DMS79 (cell line): Measurements from ENCODE around the gene PDXP.
A peak's percentile ranks its signal among the peaks of the same experiment; 100 is the strongest.
"Not testable (repeated sequence)": the region's sequence is repeated elsewhere in the genome, so short reads cannot be mapped to it uniquely, and the experiment has no call there.

ENCODE experiments used
- DNase-seq: peaks from one replicate; lab custom pipeline; 2025; lab: John Stamatoyannopoulos, UW

The PDXP gene

GRCh38 chr22:37658133-37659065 is at the start of gene PDXP:
TSS of gene PDXP (plus strand) at chr22:37658723. CDS start at chr22:37658783, 60 bp downstream.
- DNase-seq = peak; percentile 91

- no peak for DNase-seq
Observed at GRCh38 chr22:37609240-37610152, 49.0 kb upstream of the PDXP start.

- DNase-seq = not testable (repeated sequence)
Observed at GRCh38 chr22:37610153-37610475, 48.4 kb upstream of the PDXP start.

GRCh38 chr22:37610480-37611129 is 47.9 kb upstream of the PDXP start:
- no peak for DNase-seq

GRCh38 chr22:37611207-37611606 is 47.3 kb upstream of the PDXP start:
- no peak for DNase-seq

- DNase-seq = no peak
Observed at GRCh38 chr22:37616201-37617083, 42.1 kb upstream of the PDXP start.

GRCh38 chr22:37617431-37617830 is 41.1 kb upstream of the PDXP start:
- DNase-seq = no peak

- DNase-seq = no peak
Observed at GRCh38 chr22:37618072-37618656, 40.4 kb upstream of the PDXP start.

- DNase-seq = no peak
Observed at GRCh38 chr22:37618674-37619073, 39.8 kb upstream of the PDXP start.

GRCh38 chr22:37619991-37620390 is 38.5 kb upstream of the PDXP start:
- no peak for DNase-seq

DNA sequence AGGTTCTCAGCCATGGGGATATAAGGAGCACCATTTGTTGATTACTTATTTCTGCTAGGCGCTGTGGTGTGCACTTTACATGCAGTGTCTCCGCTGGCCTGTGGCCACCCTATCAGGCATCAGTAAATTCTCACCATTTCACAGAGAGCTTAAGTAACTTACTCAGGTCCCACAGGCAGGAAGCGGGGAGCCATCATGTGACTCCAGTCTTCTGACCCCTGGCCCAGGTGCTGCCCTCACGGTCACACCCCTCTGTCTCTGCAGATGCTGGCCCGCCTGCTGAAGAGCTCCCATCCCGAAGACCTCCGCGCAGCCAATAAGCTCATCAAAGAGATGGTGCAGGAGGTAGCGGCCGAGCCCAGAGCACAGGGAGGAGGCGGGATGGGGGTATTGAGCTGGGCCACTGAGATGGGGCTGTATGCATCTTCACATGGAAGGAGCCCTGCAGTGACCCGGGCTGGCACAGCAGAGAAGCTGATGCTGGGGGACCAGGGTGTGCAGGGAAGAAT is 37.1 kb upstream of the PDXP start:
- DNase-seq = no peak

DNA sequence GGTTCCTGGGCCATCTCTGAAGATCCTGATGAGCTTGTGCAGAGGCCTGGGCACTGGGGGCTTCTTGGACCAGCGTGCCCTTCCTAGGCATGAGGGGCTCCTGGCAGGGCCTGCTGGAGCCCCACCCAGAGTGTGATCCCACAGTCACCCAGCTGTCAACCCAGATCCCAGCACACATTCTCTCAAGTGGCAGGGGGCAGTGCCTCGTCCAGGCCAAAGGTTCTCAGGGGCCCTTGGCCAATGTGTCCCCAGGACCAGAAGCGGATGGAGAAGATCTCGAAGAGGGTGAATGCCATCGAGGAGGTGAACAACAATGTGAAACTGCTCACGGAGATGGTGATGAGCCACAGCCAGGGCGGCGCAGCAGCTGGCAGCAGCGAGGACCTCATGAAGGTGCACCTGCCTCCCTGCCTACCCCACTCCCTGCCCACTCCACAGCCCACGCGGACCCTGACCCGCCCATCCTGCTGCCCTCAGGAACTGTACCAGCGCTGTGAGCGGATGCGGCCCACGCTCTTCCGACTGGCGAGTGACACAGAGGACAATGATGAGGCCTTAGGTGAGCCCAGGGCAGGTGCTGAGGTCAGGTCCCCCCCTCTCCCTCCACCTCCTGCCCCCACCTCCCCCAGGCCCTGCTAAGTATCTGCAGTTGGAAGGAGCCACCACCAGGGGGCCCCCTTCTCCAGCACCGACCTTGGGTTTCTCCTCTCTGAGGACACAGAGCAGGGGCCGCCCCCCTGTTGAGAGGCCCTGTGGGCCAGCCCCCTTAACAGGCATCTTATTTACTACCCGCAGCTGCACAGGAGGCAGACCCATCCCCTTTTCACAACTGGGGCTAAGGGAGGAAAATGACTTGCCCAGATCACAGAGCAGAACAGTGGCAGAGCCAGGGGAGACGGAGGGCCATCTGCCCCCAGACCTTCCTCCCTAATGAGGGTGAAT is 35.2 kb upstream of the PDXP start:
- DNase-seq = no peak

DNA sequence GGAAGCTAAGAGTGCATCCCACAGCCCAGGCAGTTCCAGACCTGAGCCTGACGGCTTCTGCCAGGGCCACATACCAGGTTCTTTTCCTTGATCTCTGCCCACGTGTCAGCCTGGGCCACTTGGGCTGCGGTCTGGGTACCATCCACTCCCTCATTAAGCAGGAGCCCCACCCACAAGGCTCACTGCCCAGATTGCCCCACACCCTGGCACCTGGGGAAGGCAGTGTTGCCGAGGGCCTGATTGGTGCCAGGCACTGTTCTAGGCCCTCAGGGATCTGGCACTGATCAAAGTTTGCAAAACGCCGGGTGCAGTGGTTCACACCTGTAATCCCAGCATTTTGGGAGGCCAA is 34.5 kb upstream of the PDXP start:
- no peak for DNase-seq

DNA sequence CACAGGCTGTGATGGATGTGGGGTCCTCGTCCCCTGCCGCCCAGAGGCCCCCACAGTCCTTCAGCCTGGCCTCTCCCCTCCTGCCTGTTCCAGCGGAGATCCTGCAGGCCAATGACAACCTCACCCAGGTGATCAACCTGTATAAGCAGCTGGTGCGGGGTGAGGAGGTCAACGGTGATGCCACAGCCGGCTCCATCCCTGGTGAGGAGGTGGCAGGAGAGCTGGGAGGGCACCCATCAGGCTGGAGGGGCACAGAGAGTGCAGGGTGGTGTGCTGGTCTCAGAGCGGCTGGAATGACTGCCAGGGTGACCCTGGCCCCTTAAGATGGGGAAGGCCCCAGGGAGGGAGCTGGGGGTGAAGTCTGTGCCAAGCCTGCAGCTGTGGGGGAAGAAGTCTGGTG is 33.6 kb upstream of the PDXP start:
- DNase-seq = no peak

DNA sequence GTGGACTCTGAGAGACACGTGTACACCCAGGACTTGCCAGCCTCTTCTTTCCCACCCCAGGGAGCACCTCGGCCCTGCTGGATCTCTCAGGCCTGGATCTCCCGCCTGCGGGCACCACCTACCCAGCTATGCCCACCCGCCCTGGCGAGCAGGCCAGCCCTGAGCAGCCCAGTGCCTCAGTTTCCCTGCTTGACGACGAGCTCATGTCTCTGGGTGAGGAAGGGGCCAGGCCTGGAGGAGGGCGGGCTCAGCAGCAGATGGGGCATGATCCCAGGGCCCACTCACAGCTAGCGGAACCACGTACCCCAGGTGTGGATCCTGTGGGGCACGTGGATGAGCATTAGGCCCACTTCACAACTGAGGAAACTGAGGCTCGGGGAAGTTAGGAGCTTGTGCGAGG is 32.8 kb upstream of the PDXP start:
- DNase-seq = no peak

DNA sequence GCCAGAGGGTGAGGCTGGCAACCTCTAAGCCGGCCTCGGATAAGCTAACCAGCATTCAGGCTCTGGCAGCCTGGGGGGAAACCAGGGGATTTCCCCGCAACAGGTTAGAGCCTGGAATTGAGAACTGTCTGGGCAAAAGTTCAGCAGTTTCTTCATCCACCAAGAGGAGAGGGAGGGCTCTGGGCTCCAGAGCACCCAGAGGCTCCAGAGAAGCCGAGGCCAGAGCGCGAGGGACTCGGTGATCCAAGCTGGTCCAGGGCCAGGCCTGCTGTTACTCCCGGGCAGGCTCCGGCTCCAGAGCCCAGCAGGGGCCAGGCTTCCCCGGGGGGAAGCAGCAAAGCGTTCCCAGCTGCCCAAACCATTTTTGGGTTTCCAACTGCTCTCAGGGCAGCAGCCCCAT is 32.4 kb upstream of the PDXP start:
- no peak for DNase-seq

- no peak for DNase-seq
Observed at GRCh38 chr22:37626556-37627075, 31.9 kb upstream of the PDXP start.

DNA sequence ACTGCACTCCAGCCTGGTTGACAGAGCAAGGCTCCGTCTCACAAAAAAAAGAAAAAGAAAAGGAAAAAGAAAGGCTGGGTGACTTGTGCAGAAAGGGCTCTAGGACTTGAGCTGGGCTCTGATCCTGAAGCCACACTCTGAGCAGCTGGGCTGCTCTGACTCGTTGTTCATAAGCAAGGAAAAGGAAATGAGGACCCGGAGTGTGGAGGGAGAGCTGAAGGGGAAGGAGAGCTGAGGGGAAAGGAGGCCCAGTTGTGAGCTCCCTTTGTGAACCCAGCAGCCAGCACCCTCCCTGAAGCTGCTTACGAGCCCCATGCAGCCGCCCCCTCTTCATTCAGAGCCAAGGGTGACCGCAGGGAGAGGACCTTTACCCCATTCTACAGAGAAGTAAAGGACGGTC is 31.4 kb upstream of the PDXP start:
- no peak for DNase-seq

DNA sequence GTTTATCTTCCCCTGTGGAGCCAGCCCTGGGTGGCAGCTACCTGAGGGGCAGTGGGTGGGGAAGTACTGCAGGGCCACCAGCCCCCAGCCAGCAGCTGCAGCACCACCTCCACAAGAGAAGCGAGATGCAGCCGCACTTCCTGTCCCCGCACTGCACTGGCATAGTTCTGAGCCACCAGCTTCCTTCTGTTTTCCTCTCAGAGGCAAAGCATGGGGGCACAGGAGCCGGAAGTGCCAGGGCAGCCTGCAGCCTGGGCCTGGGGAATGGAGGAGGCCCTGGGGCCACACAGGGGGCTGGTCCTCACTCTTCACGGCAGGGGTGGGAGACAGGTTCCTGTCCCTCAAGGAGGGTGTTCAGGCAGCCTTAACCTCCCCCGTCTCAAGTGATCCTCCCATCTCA is 31.0 kb upstream of the PDXP start:
- DNase-seq = no peak

GRCh38 chr22:37628830-37629229 is 29.7 kb upstream of the PDXP start:
- DNase-seq = no peak
